NB4 (cell line): Measurements from ENCODE around the gene PARP12.

Source experiments
- CTCF ChIP-seq: IDR thresholded peaks from one replicate; pipeline ENCODE4 v1.5.1; 2012; ENCODE audit warnings: low read depth, low read length
- MAX ChIP-seq: IDR thresholded peaks from 2 replicates; pipeline ENCODE4 v1.6.1; 2011; ENCODE audit warnings: low read depth, low read length
- POLR2A ChIP-seq: IDR thresholded peaks from 2 replicates; pipeline ENCODE4 v1.6.1; 2011; ENCODE audit warnings: mild to moderate bottlenecking; ENCODE audit not compliant: insufficient read length; ENCODE audit errors: extremely low read depth

GRCh38 chr7:140027858-140028257 lies 34.9 kb downstream of the PARP12 start:
- TF ChIP-seq CTCF (no peak), MAX (no peak), POLR2A (no peak)
